ENCODE data around the gene TM9SF3.
A peak's percentile ranks its signal among the peaks of the same experiment; 100 is the strongest.

Gene TM9SF3

GRCh38 chr10:96606216-96606615 lies 19.4 kb upstream of the TM9SF3 start:
- no peak overlapping the region for H3K4me3 ChIP-seq (ENCODE audit: low read length)
- peak; percentile 66 for DNase-seq (ENCODE audit: low read depth)
- no peak for TF ChIP-seq CTCF (conservative IDR thresholded peaks at IDR 0.05; ENCODE audit: low read length)

- H3K4me3 ChIP-seq (ENCODE audit: low read length) = no peak overlapping the region
- TF ChIP-seq CTCF (conservative IDR thresholded peaks at IDR 0.05; ENCODE audit: low read length) = no peak
- no peak for DNase-seq (ENCODE audit: low read depth)
These were observed 13.5 kb upstream of the TM9SF3 start for GRCh38 chr10:96600337-96600736.

GRCh38 chr10:96598846-96599245 lies 12.0 kb upstream of the TM9SF3 start:
- no peak for TF ChIP-seq CTCF (conservative IDR thresholded peaks at IDR 0.05; ENCODE audit: low read length)
- DNase-seq (ENCODE audit: low read depth) = no peak
- no peak overlapping the region for H3K4me3 ChIP-seq (ENCODE audit: low read length)

- DNase-seq (ENCODE audit: low read depth) = no peak
- H3K4me3 ChIP-seq (ENCODE audit: low read length) = no peak overlapping the region
- TF ChIP-seq CTCF (conservative IDR thresholded peaks at IDR 0.05; ENCODE audit: low read length) = no peak
These were observed 9.9 kb upstream of the TM9SF3 start for GRCh38 chr10:96596422-96597407.

- no peak for TF ChIP-seq CTCF (conservative IDR thresholded peaks at IDR 0.05; ENCODE audit: low read length)
- H3K4me3 ChIP-seq (ENCODE audit: low read length) = no peak overlapping the region
- no peak for DNase-seq (ENCODE audit: low read depth)
These were observed 8.9 kb upstream of the TM9SF3 start for GRCh38 chr10:96595741-96596140.

- TF ChIP-seq CTCF (conservative IDR thresholded peaks at IDR 0.05; ENCODE audit: low read length) = no peak
- no peak overlapping the region for H3K4me3 ChIP-seq (ENCODE audit: low read length)
- no peak for DNase-seq (ENCODE audit: low read depth)
These were observed 5.1 kb upstream of the TM9SF3 start for GRCh38 chr10:96591946-96592345.
